Naive thymus-derived CD4-positive, alpha-beta T cell (primary cell): ENCODE results near the gene NEU2. TPM values are rescaled to one million over a fixed set of nuclear protein-coding genes. Genes with fewer than 3 reads are reported as not detected.
A peak's percentile ranks its signal among the peaks of the same experiment; 100 is the strongest.

Source experiments
- ATAC-seq: fragments of 150-1000 bp; cut with Tn5 transposase; 2 replicates; pipeline ENCODE4 v1.10.0; 2021; ENCODE audit warnings: mild to moderate bottlenecking, moderate library complexity
- CTCF ChIA-PET: fragments of 350-600 bp; sonication (Branson Sonifier 250); formaldehyde crosslinking; loops from one replicate; lab custom pipeline; 2021; ENCODE audit warnings: antibody characterized with exemption; lab: Charles Lee
- POLR2A ChIA-PET: fragments of 350-600 bp; sonication (Branson Sonifier 250); formaldehyde crosslinking; loops from one replicate; lab custom pipeline; 2021; ENCODE audit warnings: antibody characterized with exemption, inconsistent platforms; lab: Charles Lee
- DNase-seq, 9 donors: peaks; one replicate each; pipeline versions ENCODE4 v3.0.0 to v3.0.0-alpha.2; 2020 to 2022; ENCODE audit warnings: mixed read lengths in 1 of 9
- H3K27ac ChIP-seq: one replicate; pipeline ENCODE4 v1.7.0; 2013; ENCODE audit warnings: mild to moderate bottlenecking, low read depth, low read length, moderate library complexity
- H3K27me3 ChIP-seq, 2 donors: one replicate each; pipeline ENCODE4 v1.7.0; 2013; ENCODE audit warnings: low read length in 2 of 2, mild to moderate bottlenecking in 2 of 2, moderate library complexity in 2 of 2; ENCODE audit not compliant: control insufficient read depth in 2 of 2, insufficient read depth in 2 of 2
- H3K36me3 ChIP-seq, 3 experiments: 1 replicate in 2 of 3; 2 replicates in 1 of 3; pipeline ENCODE4 v1.7.0; 2013; ENCODE audit warnings: low read length in 3 of 3, mild to moderate bottlenecking in 3 of 3, moderate library complexity in 1 of 3; ENCODE audit not compliant: insufficient read depth in 3 of 3, control insufficient read depth in 2 of 3
- H3K4me1 ChIP-seq, 2 donors: one replicate each; pipeline ENCODE4 v1.7.0; 2013; ENCODE audit warnings: low read length in 2 of 2, mild to moderate bottlenecking in 2 of 2, moderate library complexity in 1 of 2; ENCODE audit not compliant: control insufficient read depth in 2 of 2, insufficient read depth in 2 of 2
- H3K4me3 ChIP-seq: 2 replicates; pipeline ENCODE4 v1.7.0; 2013; ENCODE audit warnings: mild to moderate bottlenecking, low read length
- H3K9me3 ChIP-seq, 3 experiments: 1 replicate in 2 of 3; 2 replicates in 1 of 3; pipeline ENCODE4 v1.7.0; 2013; ENCODE audit warnings: low read length in 3 of 3; ENCODE audit not compliant: control insufficient read depth in 2 of 3
- H3K27ac Mint-ChIP-seq, 9 donors: one replicate each; pipeline ENCODE4 v1.8.0; 2020 to 2022; ENCODE audit warnings: mixed read lengths in 9 of 9, mild to moderate bottlenecking in 8 of 9, moderate library complexity in 5 of 9, inconsistent platforms in 2 of 9
- H3K27me3 Mint-ChIP-seq, 5 donors: one replicate each; pipeline ENCODE4 v1.8.0; 2021 to 2022; ENCODE audit warnings: mixed read lengths in 5 of 5, mild to moderate bottlenecking in 1 of 5
- H3K36me3 Mint-ChIP-seq, 5 donors: one replicate each; pipeline ENCODE4 v1.8.0; 2020 to 2022; ENCODE audit warnings: mixed read lengths in 5 of 5, mild to moderate bottlenecking in 3 of 5, inconsistent platforms in 1 of 5
- H3K4me1 Mint-ChIP-seq, 7 donors: one replicate each; pipeline ENCODE4 v1.8.0; 2020 to 2022; ENCODE audit warnings: mixed read lengths in 7 of 7, mild to moderate bottlenecking in 3 of 7, inconsistent platforms in 1 of 7
- H3K4me3 Mint-ChIP-seq, 10 donors: one replicate each; pipeline ENCODE4 v1.8.0; 2020 to 2022; ENCODE audit warnings: mild to moderate bottlenecking in 10 of 10, mixed read lengths in 10 of 10, moderate library complexity in 6 of 10, inconsistent platforms in 2 of 10
- H3K9me3 Mint-ChIP-seq, 11 donors: one replicate each; pipeline ENCODE4 v1.8.0; 2020 to 2022; ENCODE audit warnings: mixed read lengths in 11 of 11, mild to moderate bottlenecking in 4 of 11, inconsistent platforms in 1 of 11, moderate library complexity in 1 of 11
- intact Hi-C, 2 donors: fragments of 100-400 bp; cut with micrococcal nuclease; formaldehyde crosslinking; loops; one replicate each; pipeline ENCODE4 v1.15.1; 2023
- polyA plus RNA-seq, 2 donors: library from polyadenylated mRNA; unstranded; fragments of 300-500 nt; fragmentation: Illumina TruSeq; gene quantifications; one replicate each; pipeline ENCODE4 v1.2.3, GENCODE V29; 2021
- total RNA-seq, 6 experiments: library from RNA in 5 of 6; stranded (reverse) in 5 of 6; gene quantifications; 1 replicate in 5 of 6; 2 replicates in 1 of 6; pipeline ENCODE4 v1.2.3 and lab custom pipeline; 2021 to 2026

Gene NEU2
- total and polyA plus RNA-seq, 7 experiments from 2014 or later, result not detected

GRCh38 chr2:233065954-233066470, 33.5 kb downstream of the NEU2 start:
- no peak for ATAC-seq
- ChIA-PET CTCF (interaction anchor here (0.5 to 0.6 kb wide), 2 partner anchors 28 to 68 kb away, joined by 3 read pairs; no protein-coding TSS in a partner anchor), POLR2A (interaction anchor here (1.5 to 6.0 kb wide), 2 partner anchors 16 to 21 kb away, joined by 4 to 37 read pairs; no protein-coding TSS in a partner anchor)
- Mint-ChIP-seq H3K4me3 (peak overlapping the region in 2 of 10 donors; percentile 20 to 46), H3K9me3 (peaks cover 0 to 2% (median 0%) of the 10 kb centered on the region in 11 donors), H3K36me3 (peaks cover 4 to 47% (median 24%) of the 10 kb centered on the region in 5 donors), H3K4me1 (peaks cover 41 to 82% (median 71%) of the 10 kb centered on the region in 7 donors), H3K27me3 (no peaks in the 10 kb centered on the region), H3K27ac (peak overlapping the region in 3 of 9 donors; percentile 32 to 75 (median 63))
- Histone ChIP-seq H3K9me3 (no peaks in the 10 kb centered on the region), H3K36me3 (peaks cover 4 to 21% (median 8%) of the 10 kb centered on the region in 3 experiments), H3K4me1 (peaks cover 53 to 58% of the 10 kb centered on the region in 2 donors), H3K27ac (no peak overlapping the region), H3K4me3 (no peak overlapping the region), H3K27me3 (no peaks in the 10 kb centered on the region)
- intact Hi-C loops, result loop anchor here (10.0 kb wide), 2 partner anchors 371 to 461 kb away; partner anchors contain the start of gene GIGYF2 (in 1 of the 2)
- no peak for DNase-seq

DNA sequence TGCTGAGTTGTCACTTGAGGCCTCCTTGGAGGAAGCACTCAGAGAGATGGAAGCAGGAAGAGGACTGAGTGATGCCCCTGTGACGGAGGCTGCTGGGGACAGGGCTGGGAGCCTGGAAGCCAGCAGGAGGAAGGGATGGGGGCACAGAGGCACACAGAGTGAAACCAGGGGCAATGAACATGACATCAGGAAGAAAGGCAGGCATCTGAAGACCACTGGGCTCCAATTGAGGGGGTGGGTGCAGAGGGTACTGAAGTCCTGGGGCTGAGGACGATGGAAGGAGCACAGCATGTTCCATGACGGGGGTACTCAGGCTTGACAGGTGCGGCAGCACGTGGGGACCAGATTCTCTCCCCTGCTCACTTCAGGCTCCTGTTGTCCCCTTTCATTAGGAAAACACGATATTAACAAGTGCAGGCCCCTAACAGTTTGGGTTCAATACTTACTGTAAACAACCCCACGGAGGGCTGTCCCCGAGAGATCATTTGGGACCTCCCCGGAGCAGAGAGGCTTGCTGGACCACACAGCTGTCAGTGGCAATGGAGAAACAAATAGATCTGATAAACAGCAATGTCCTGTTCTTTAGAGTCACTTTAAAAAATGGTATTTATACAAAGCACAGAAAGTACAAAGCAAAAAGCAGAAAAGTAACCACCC, 36.4 kb downstream of the NEU2 start:
- H3K4me3 ChIP-seq, result no peak overlapping the region
- H3K27ac ChIP-seq, result no peak overlapping the region
- intact Hi-C loops, result loop anchor here (10.0 kb wide), 2 partner anchors 374 to 464 kb away; partner anchors contain the start of gene GIGYF2 (in 1 of the 2)
- CTCF ChIA-PET, result interaction anchor here (0.6 to 0.7 kb wide), 2 partner anchors 9 to 174 kb away, joined by 3 to 4 read pairs; no protein-coding TSS in a partner anchor
- H3K9me3 Mint-ChIP-seq, result peaks cover 0 to 6% (median 5%) of the 10 kb centered on the region in 11 donors
- H3K9me3 ChIP-seq, result no peaks in the 10 kb centered on the region
- H3K4me1 Mint-ChIP-seq, result peaks cover 32 to 70% (median 58%) of the 10 kb centered on the region in 7 donors
- H3K27me3 ChIP-seq, result no peaks in the 10 kb centered on the region
- no peaks in the 10 kb centered on the region for H3K27me3 Mint-ChIP-seq
- peak overlapping the region; percentile 34 to 90 (median 71) for H3K27ac Mint-ChIP-seq
- DNase-seq (no peak), ATAC-seq (no peak)
- H3K36me3 ChIP-seq, result peaks cover 9 to 26% (median 18%) of the 10 kb centered on the region in 3 experiments
- peak overlapping the region in 9 of 10 donors; percentile 19 to 67 (median 36) for H3K4me3 Mint-ChIP-seq
- POLR2A ChIA-PET, result interaction anchor here (0.7 to 6.0 kb wide), 2 partner anchors 9 to 13 kb away, joined by 7 to 37 read pairs; partner anchors contain the start of gene INPP5D
- peaks cover 56 to 60% of the 10 kb centered on the region in 2 donors for H3K4me1 ChIP-seq
- peaks cover 8 to 54% (median 37%) of the 10 kb centered on the region in 5 donors for H3K36me3 Mint-ChIP-seq

DNA sequence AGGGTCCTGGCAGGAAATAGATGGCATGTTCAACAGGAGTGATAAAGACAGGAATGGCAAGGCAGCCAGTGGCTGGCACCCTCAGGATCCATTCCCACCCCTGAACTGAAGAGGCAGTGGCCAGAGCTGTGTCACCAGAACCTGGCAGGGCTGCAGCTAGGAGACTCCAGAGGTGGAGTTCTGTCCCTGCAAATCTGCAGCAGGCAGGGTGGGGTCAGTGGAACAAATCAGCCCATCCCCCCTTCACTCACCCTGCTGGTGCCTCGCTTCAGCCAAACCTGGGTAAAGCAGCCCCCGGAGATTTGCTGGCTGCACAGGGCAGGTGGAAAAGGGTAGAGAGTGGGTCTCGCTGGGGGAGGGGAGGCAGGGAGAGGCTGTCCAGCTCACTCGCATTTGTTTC, 40.4 kb downstream of the NEU2 start:
- no peaks in the 10 kb centered on the region for H3K9me3 ChIP-seq
- Mint-ChIP-seq H3K36me3 (peaks cover 8 to 46% (median 32%) of the 10 kb centered on the region in 5 donors), H3K27me3 (no peaks in the 10 kb centered on the region), H3K27ac (peak overlapping the region in 4 of 9 donors; percentile 65 to 82 (median 76)), H3K9me3 (peaks cover 0 to 6% (median 5%) of the 10 kb centered on the region in 11 donors), H3K4me1 (peaks cover 23 to 37% (median 34%) of the 10 kb centered on the region in 7 donors), H3K4me3 (peak overlapping the region in 3 of 10 donors; percentile 4 to 29 (median 8))
- intact Hi-C loops, result loop anchor here in 1 of 2 donors (10.0 kb wide), 1 partner anchor 378 kb away; the partner anchor contains the start of gene GIGYF2
- H3K27me3 ChIP-seq, result no peaks in the 10 kb centered on the region
- no peak for ATAC-seq
- H3K27ac ChIP-seq, result peak overlapping the region; percentile 42
- DNase-seq, result no peak
- H3K36me3 ChIP-seq, result peaks cover 5 to 15% (median 11%) of the 10 kb centered on the region in 3 experiments
- ChIA-PET CTCF (no interaction called here), POLR2A (interaction anchor here (0.6 to 1.8 kb wide), 3 partner anchors 9 to 18 kb away, joined by 3 to 6 read pairs (median 6); partner anchors contain the start of gene INPP5D)
- H3K4me3 ChIP-seq, result no peak overlapping the region
- peaks cover 67 to 76% of the 10 kb centered on the region in 2 donors for H3K4me1 ChIP-seq

DNA sequence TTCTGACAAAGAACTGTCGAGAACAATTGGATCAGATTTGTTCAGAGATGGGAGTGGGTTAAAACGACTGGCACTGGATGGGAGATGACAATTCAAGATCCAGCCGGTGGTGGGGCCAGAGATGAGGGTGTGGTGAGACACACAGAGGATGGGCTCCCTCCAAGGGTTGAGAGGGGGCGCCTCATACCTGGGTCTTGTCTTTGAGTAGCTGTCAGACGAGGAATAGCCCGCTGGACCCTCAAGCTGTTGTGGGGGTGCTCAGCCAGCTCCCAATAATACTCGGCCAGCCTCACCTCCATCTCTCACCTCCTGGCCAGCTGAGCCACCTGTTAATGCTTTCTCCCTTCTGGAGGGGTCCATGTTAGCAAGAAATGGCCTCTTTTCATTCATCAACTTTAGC, 41.6 kb downstream of the NEU2 start:
- no peaks in the 10 kb centered on the region for H3K27me3 Mint-ChIP-seq
- Histone ChIP-seq H3K36me3 (peaks cover 5 to 15% (median 11%) of the 10 kb centered on the region in 3 experiments), H3K9me3 (no peaks in the 10 kb centered on the region), H3K27ac (peak overlapping the region; percentile 57), H3K4me3 (no peak overlapping the region), H3K27me3 (no peaks in the 10 kb centered on the region), H3K4me1 (peaks cover 67 to 79% of the 10 kb centered on the region in 2 donors)
- ChIA-PET POLR2A (interaction anchor here (0.6 to 1.8 kb wide), 3 partner anchors 10 to 1217 kb away, joined by 6 read pairs; partner anchors contain the start of gene INPP5D), CTCF (interaction anchor here (1.2 kb wide), 1 partner anchor 14 kb away, joined by 3 read pairs; the partner anchor contains the start of gene INPP5D)
- H3K27ac Mint-ChIP-seq, result no peak overlapping the region
- DNase-seq (no peak), ATAC-seq (no peak)
- H3K4me3 Mint-ChIP-seq, result no peak overlapping the region
- H3K4me1 Mint-ChIP-seq, result peaks cover 22 to 39% (median 29%) of the 10 kb centered on the region in 7 donors
- intact Hi-C loops, result loop anchor here in 1 of 2 donors (10.0 kb wide), 1 partner anchor 379 kb away; the partner anchor contains the start of gene GIGYF2
- H3K36me3 Mint-ChIP-seq, result peaks cover 4 to 47% (median 28%) of the 10 kb centered on the region in 5 donors
- H3K9me3 Mint-ChIP-seq, result peaks cover 0 to 6% (median 5%) of the 10 kb centered on the region in 11 donors

DNA sequence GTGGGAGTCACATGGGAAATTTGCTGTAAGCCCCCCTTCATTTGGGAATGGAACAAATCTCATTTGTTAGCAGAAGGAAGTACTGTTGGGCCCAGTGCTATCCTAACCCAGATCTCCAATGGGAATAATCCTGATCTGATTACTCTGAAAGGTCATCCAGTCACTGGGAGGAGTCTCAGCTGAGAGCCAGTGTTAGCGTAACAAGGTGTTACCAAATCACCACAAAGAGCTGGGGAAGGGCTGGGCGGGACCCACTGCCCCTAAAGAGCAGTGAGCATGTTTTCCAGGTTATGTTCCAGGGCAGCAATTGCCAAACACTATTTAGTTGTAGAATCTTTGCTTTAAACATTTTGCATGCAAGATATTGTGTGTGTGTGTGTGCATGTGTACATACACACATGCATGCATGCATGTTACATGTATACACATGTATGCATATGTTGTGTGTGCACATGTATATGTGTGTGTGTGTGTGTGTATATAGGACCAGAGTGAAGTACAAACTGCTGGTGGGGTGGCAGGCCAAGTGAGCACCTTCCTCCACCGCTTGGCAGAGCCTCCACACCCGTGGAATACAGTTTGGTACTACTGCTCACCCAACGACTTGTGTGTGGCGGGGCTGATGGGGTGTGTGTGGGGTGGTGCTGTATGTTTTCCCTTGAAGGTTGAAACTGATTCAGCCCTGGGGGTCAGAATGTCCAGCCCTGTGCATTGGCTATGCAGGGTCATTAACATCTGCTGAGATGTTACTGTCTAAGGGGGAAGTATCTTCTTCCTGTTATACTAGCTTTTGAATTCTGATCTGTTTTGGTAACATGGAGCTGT, 42.9 kb downstream of the NEU2 start:
- intact Hi-C loops, result loop anchor here in 1 of 2 donors (10.0 kb wide), 1 partner anchor 381 kb away; the partner anchor contains the start of gene GIGYF2
- Mint-ChIP-seq H3K36me3 (peaks cover 4 to 45% (median 25%) of the 10 kb centered on the region in 5 donors), H3K4me1 (peaks cover 27 to 38% (median 29%) of the 10 kb centered on the region in 7 donors), H3K4me3 (no peak overlapping the region), H3K9me3 (peaks cover 0 to 6% (median 5%) of the 10 kb centered on the region in 11 donors), H3K27me3 (no peaks in the 10 kb centered on the region), H3K27ac (no peak overlapping the region)
- no peaks in the 10 kb centered on the region for H3K9me3 ChIP-seq
- ChIA-PET POLR2A (interaction anchor here (0.5 to 13.0 kb wide), 11 partner anchors 8 to 318 kb away, joined by 3 to 144 read pairs (median 3); partner anchors contain the start of gene INPP5D), CTCF (interaction anchor here (0.6 to 1.2 kb wide), 3 partner anchors 14 to 59 kb away, joined by 3 to 7 read pairs (median 3); no protein-coding TSS in a partner anchor)
- H3K4me1 ChIP-seq, result peaks cover 72 to 83% of the 10 kb centered on the region in 2 donors
- H3K36me3 ChIP-seq, result peaks cover 5 to 15% (median 11%) of the 10 kb centered on the region in 3 experiments
- peak overlapping the region; percentile 57 for H3K27ac ChIP-seq
- peak overlapping the region; percentile 49 for H3K4me3 ChIP-seq
- no peaks in the 10 kb centered on the region for H3K27me3 ChIP-seq
- DNase-seq, result no peak
- peak; percentile 54 for ATAC-seq
